NCI-H2227 (cell line): ENCODE data around the gene EHMT1.
"Not testable (repeated sequence)": the region's sequence is repeated elsewhere in the genome, so short reads cannot be mapped to it uniquely, and the experiment has no call there.

ENCODE experiments used
- DNase-seq: peaks from one replicate; lab custom pipeline; 2025; ENCODE audit not compliant: unreplicated experiment; lab: John Stamatoyannopoulos, UW

EHMT1 gene

DNA sequence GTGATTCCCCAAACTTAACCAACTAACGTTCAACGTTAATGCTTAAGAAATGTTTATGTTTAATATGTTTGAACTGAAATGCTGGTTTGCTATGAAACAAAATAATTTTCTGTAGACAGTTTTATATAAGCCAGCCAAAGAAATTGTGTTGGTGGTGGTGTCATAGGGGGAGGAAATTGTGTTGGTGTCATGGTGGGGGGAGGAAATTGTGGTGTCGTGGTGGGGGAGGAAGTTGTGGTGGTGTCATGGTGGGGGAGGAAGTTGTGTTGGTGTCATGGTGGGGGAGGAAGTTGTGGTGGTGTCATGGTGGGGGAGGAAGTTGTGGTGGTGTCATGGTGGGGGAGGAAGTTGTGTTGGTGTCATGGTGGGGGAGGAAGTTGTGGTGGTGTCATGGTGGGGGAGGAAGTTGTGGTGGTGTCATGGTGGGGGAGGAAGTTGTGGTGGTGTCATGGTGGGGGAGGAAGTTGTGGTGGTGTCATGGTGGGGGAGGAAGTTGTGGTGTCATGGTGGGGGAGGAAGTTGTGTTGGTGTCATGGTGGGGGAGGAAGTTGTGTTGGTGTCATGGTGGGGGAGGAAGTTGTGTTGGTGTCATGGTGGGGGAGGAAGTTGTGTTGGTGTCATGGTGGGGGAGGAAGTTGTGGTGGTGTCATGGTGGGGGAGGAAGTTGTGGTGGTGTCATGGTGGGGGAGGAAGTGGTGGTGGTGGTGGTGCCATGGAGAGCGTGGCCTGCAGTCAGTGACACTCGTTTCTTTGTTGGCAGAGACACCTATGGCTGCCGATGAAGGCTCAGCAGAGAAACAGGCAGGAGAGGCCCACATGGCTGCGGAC is 97.3 kb downstream of the EHMT1 start:
- DNase-seq, result not testable (repeated sequence)

- no peak for DNase-seq
These were observed 98.0 kb downstream of the EHMT1 start for GRCh38 chr9:137716694-137717287.

GRCh38 chr9:137717776-137718327 is 99.0 kb downstream of the EHMT1 start:
- DNase-seq, result no peak

DNA sequence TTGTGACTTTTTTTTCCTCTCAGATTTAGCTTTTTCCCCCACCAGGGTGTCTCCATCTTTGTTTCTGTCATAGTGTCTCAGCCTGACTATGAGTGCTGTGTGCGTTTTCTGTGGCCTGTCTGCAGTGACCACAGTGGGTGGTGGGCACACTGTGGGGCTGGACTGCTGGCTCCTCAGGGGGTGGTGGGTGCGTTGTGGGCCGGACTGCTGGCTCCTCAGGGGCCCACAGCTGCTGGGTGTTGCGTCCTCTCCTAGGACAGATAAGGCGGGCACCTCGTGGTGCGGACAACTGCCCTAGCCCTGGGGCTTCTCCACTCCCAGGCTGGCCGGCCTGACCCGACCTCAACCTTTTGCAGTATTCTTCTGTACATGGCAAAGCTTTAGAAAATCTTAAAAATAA is 100.4 kb downstream of the EHMT1 start:
- DNase-seq, result no peak

- DNase-seq, result no peak
These were observed 101.8 kb downstream of the EHMT1 start for GRCh38 chr9:137720571-137721110.

- no peak for DNase-seq
These were observed 102.7 kb downstream of the EHMT1 start for GRCh38 chr9:137721479-137721878.

- no peak for DNase-seq
These were observed 103.1 kb downstream of the EHMT1 start for GRCh38 chr9:137721899-137722298.

- no peak for DNase-seq
These were observed 103.7 kb downstream of the EHMT1 start for GRCh38 chr9:137722481-137722880.

DNA sequence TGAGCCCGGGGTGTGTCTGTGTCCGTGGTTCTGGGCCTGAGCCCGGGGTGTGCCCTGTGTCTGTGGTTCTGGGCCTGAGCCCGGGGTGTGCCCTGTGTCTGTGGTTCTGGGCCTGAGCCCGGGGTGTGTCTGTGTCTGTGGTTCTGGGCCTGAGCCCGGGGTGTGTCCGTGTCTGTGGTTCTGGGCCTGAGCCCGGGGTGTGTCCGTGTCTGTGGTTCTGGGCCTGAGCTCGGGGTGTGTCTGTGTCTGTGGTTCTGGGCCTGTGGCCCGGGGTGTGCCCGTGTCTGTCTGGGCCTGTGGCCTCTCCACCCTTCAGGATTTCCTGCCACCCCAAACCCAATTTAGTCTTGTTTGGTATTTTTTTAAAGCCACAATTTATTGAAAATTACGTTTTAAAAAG is 104.6 kb downstream of the EHMT1 start:
- DNase-seq, result not testable (repeated sequence)

DNA sequence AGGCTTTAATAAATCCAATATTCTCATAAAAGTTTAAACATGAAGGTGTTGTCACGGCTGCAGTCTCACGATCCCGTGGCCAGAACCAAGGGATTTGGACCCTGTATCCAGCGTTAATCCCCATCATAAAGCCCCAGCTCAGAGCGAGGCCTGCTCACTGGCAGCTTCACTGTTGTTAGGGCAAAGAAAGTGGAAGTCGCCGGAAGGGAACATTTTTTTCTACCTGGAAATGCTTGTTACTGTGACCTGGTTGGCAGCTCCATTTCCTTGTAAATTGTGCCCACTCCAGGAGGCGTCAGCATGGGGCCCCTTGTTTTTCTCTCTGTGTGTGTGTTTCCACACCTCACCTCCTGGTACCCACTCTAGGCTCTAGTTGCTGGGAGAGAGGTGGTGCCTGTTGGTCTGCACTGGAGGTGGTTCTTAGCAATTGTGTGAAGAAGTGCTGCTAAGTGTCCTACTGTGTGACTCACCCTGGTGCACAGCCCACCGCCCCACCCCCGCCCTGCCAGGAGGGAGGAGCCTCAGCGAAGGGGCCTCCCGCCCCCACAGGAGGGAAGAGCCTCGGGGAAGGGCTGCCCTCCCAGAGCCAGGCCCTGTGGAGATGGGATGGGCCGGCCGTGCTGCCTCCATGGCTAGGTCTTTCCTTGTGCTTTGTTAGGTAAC is 105.1 kb downstream of the EHMT1 start:
- DNase-seq, result no peak

DNA sequence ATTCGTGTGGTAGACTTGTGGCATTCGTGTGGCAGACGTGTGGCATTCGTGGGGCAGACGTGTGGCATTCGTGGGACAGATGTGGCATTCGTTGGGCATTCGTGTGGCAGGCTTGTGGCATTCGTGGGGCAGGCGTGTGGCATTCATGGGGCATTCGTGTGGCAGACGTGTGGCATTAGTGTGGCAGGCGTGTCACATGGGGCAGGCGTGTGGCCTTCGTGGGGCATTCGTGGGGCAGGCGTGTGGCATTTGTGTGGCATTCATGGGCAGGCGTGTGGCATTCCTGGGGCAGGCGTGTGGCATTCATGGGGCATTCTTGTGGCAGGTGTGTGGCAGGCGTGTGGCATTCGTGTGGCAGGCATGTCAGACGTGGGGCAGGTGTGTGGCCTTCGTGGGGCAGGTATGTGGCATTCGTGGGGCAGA is 106.0 kb downstream of the EHMT1 start:
- no peak for DNase-seq

GRCh38 chr9:137725598-137725997 is 106.8 kb downstream of the EHMT1 start:
- DNase-seq, result no peak

GRCh38 chr9:137726336-137726735 is 107.5 kb downstream of the EHMT1 start:
- not testable (repeated sequence) for DNase-seq

DNA sequence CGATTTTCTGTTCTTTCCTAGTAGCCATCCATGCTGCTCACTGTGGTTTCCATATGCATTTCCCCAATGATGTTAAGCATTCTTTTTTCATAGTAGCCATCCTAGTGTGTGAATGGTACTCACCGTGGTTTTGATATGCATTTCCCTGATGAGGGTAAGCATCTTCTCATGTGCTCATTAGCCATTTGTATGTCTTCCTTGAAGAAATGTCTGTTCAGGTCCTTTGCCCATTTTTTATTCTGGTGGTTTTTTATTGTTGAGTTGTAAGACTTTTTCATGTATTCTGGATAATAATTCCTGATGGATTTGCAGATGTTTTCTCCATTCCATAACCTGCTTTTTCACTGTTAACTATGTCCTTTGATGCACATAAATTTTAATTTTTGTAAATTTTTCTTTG is 108.0 kb downstream of the EHMT1 start:
- no peak for DNase-seq

- DNase-seq, result no peak
These were observed 108.9 kb downstream of the EHMT1 start for GRCh38 chr9:137727716-137728115.

DNA sequence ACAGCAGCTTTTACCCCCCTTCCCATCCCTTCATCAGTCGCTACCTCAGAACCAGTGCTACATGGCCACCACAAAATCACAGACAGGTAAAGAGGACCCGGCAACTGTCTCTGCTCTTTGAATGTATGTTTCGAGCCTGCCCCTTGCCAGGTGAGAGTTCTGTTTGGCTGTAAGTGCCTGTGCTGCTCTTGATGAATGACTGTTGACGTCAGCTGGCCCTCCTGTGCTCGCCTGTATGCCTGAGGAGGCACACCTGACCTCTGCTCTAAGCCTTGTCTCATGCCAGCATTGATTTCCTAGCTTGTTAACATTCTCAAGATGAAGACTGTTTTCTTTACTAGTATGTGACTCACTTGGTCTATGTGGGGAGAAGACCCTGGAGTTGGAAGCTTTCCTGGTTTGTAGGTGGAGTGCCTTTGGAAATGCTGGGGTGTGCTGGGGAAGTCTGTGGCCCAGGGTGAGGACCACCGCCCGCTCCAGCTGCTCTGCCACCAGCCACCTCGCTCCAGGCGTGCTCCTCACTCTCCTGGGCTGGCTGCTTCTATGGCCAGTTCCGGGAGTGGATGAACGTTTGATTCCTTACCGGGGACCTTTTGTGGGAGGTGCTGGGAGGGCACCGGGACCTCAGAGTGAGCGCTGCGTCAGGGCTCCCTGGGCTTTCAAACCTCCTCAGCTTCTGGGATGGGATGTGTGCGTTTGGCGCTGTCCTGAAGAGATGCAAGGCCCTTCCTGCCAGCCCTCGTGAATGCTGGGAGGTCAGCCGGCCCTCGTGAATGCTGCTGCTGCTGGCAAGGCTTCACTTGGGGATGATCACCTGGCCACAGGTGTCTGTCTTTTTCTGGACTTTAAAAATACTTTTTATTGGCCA is 109.9 kb downstream of the EHMT1 start:
- DNase-seq, result no peak

DNA sequence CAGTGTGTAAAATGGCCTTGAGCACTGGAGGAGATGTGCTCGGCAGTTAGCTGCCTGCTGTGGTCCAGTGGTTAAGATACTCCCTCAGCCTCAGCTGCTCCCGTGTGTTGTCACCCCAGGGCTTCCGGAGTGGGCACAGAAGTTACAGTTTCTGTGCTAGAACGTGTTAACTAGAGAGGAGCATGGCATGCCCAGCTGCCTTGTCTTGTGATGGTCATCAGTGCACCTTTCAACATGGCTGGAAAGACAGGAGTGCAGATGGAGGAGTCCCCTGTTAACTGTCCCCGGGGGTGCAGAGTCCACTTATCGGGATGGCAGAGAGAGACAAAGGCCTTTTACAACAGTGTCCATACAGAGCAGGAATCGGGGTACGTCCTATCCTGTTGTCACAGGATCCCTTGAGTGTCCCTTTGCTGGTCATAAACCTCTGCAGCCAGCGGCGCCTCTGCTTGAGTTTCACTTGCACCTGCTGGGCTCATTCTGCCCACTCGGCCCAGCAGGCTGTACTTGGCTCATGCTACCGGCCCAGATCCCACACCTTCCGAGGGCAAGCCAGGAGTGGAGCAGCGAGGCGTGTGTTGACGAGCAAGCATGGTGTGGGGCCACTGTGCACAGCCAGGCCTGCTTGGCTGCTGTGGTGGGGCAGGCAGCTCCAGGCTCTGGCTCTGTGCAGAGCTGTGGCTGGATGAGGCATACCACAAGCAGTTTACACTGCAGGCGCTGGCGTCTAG is 112.6 kb downstream of the EHMT1 start:
- DNase-seq, result no peak

DNA sequence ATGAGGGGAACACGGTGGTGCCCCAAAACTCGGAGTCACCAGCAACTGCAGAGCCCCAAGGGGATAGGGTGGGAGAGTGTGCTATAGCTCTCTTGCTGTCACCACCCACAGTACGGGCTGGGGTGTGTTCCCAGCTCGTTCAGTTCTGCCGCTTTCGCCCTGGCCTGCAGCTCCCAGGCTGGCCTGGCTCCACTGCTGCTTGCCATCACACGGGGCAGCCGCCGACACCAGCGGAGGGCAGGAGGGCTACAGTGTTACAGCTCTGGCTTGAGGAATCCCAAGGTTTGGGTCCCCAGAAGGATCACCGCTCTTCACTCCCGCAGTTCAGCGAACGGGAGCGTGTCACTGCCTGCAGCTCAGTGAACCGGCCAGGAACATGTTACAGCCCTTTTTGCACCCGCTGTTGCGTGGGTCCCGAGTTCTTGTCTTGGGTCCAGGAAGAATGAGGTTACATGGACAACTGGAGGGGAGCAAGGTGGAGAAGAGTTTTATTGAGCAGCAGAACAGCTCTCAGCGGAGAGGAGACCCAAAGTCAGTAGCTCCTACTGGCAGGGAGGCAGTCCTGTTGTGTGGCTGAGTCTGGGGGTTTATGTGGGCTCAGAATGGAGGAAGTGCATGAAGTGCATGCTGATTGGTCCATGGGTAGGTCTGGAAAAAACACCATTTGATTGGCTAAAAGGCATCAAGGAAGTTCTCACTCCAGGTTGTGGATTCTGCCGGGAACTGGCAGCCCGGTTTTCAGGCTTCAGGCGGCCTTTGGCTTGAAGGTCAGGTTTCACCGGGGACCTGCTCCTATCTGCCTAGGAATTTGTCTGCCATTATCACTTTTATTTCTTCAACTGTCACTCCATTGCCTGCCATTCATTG is 113.4 kb downstream of the EHMT1 start:
- no peak for DNase-seq

GRCh38 chr9:137733429-137733828 is 114.6 kb downstream of the EHMT1 start:
- no peak for DNase-seq
